HG02973 (cell line): ENCODE results near the gene CDH13.

ENCODE experiments used
- ATAC-seq: cut with Tn5 transposase; IDR thresholded peaks from one replicate; pipeline ENCODE4 v1.9.1; 2021; ENCODE audit warnings: moderate library complexity; ENCODE audit not compliant: unreplicated experiment

Gene CDH13

GRCh38 chr16:83137894-83138293, 511.1 kb downstream of the CDH13 start:
- no peak for ATAC-seq

GRCh38 chr16:83138512-83138911, 511.7 kb downstream of the CDH13 start:
- ATAC-seq = no peak

- ATAC-seq = no peak
Observed at GRCh38 chr16:83138976-83139690, 512.4 kb downstream of the CDH13 start.

GRCh38 chr16:83143788-83144187, 517.0 kb downstream of the CDH13 start:
- ATAC-seq = no peak

GRCh38 chr16:83145297-83145696, 518.5 kb downstream of the CDH13 start:
- ATAC-seq = no peak

GRCh38 chr16:83147244-83147643, 520.5 kb downstream of the CDH13 start:
- no peak for ATAC-seq

GRCh38 chr16:83158320-83158957, 531.7 kb downstream of the CDH13 start:
- no peak for ATAC-seq

GRCh38 chr16:83159049-83159448, 532.3 kb downstream of the CDH13 start:
- ATAC-seq = no peak

- no peak for ATAC-seq
Observed at GRCh38 chr16:83160287-83161020, 533.7 kb downstream of the CDH13 start.

- ATAC-seq = no peak
Observed at GRCh38 chr16:83162791-83163190, 536.0 kb downstream of the CDH13 start.

GRCh38 chr16:83164816-83165215, 538.0 kb downstream of the CDH13 start:
- ATAC-seq = no peak

GRCh38 chr16:83171396-83171795, 544.6 kb downstream of the CDH13 start:
- no peak for ATAC-seq

- no peak for ATAC-seq
Observed at GRCh38 chr16:83174671-83175070, 547.9 kb downstream of the CDH13 start.

- ATAC-seq = no peak
Observed at GRCh38 chr16:83176802-83177201, 550.0 kb downstream of the CDH13 start.

GRCh38 chr16:83185902-83186301, 559.1 kb downstream of the CDH13 start:
- no peak for ATAC-seq

GRCh38 chr16:83187405-83187804, 560.6 kb downstream of the CDH13 start:
- peak; percentile 63 for ATAC-seq

- no peak for ATAC-seq
Observed at GRCh38 chr16:83196796-83197195, 570.0 kb downstream of the CDH13 start.

- no peak for ATAC-seq
Observed at GRCh38 chr16:83197450-83197849, 570.7 kb downstream of the CDH13 start.

- ATAC-seq = no peak
Observed at GRCh38 chr16:83198977-83199376, 572.2 kb downstream of the CDH13 start.

- no peak for ATAC-seq
Observed at GRCh38 chr16:83200005-83200779, 573.4 kb downstream of the CDH13 start.

GRCh38 chr16:83201748-83202147, 575.0 kb downstream of the CDH13 start:
- no peak for ATAC-seq
